SU-DHL-6 (cell line): ENCODE data around the gene FBXO4.

Experiments
- H2AFZ ChIP-seq: fragments of 200-600 bp; sonication (generic); 2 replicates; pipeline ENCODE4 v1.6.1; 2014; ENCODE audit warnings: low read depth, mild to moderate bottlenecking, moderate library complexity, mixed read lengths, antibody characterized with exemption, low read length; ENCODE audit not compliant: severe bottlenecking
- H3F3A ChIP-seq: fragments of 200-600 bp; shearing (Covaris generic); 2 replicates; pipeline ENCODE4 v1.6.0; 2016; ENCODE audit warnings: antibody characterized with exemption, mild to moderate bottlenecking; ENCODE audit not compliant: insufficient read depth
- H3K27ac ChIP-seq: fragments of 200-600 bp; sonication (generic); 2 replicates; pipeline ENCODE4 v1.5.1; 2016; ENCODE audit warnings: low read depth, mild to moderate bottlenecking, low read length, moderate library complexity, mixed read lengths
- H3K27me3 ChIP-seq: fragments of 200-600 bp; sonication (generic), shearing (Covaris generic); 2 replicates; pipeline ENCODE4 v1.6.0; 2014; ENCODE audit warnings: mild to moderate bottlenecking, low read length
- H3K36me3 ChIP-seq: fragments of 200-600 bp; sonication (generic); 2 replicates; pipeline ENCODE4 v1.6.1; 2014; ENCODE audit warnings: mild to moderate bottlenecking, low read length, mixed read lengths
- H3K4me2 ChIP-seq: fragments of 300-600, 200-600 bp; shearing (Covaris generic), sonication (generic); 2 replicates; pipeline ENCODE4 v1.6.0; 2014; ENCODE audit warnings: low read length, low read depth, mild to moderate bottlenecking; ENCODE audit not compliant: poor library complexity, severe bottlenecking
- H3K4me3 ChIP-seq: fragments of 200-600 bp; sonication (generic); 2 replicates; pipeline ENCODE4 v1.5.1; 2014; ENCODE audit warnings: antibody characterized with exemption, low read length, mild to moderate bottlenecking, mixed read lengths; ENCODE audit not compliant: insufficient read depth, poor library complexity, severe bottlenecking
- H3K79me2 ChIP-seq: fragments of 200-600 bp; sonication (generic); 2 replicates; pipeline ENCODE4 v1.6.1; 2014; ENCODE audit warnings: mild to moderate bottlenecking, low read length, moderate library complexity; ENCODE audit not compliant: insufficient read depth
- H3K9ac ChIP-seq: fragments of 200-600 bp; sonication (generic); 2 replicates; pipeline ENCODE4 v1.7.0; 2014; ENCODE audit warnings: mild to moderate bottlenecking, low read length
- H3K9me2 ChIP-seq: fragments of 200-600 bp; sonication (generic); replicated peaks from 2 replicates; pipeline ENCODE4 v1.6.1; 2014; ENCODE audit warnings: low read length; ENCODE audit not compliant: insufficient read depth
- H3K9me3 ChIP-seq: fragments of 200-600 bp; sonication (generic); 2 replicates; pipeline ENCODE4 v1.6.1; 2014; ENCODE audit warnings: low read length, mixed read lengths; ENCODE audit not compliant: insufficient read depth
- H4K20me1 ChIP-seq: fragments of 200-600 bp; sonication (generic); 2 replicates; pipeline ENCODE4 v1.6.1; 2014; ENCODE audit warnings: low read depth, mild to moderate bottlenecking, antibody characterized with exemption, low read length, moderate library complexity, mixed read lengths
- EZH2phosphoT487 ChIP-seq: fragments of 200-600 bp; sonication (generic), shearing (Covaris generic); conservative IDR thresholded peaks from 2 replicates; pipeline ENCODE4 v1.6.1; 2018; ENCODE audit warnings: mild to moderate bottlenecking, antibody characterized with exemption, low read length, moderate library complexity, mixed read lengths
- TF ChIP-seq, protein P1 (sequence below): fragments of 200-600 bp; sonication (generic); IDR thresholded peaks from one replicate; pipeline ENCODE4 v1.5.1; 2017; ENCODE audit warnings: antibody characterized with exemption, mild to moderate bottlenecking, low read length, moderate library complexity; ENCODE audit not compliant: insufficient read depth, poor library complexity, severe bottlenecking

The FBXO4 gene

GRCh38 chr5:41966401-41967105 lies 41.5 kb downstream of the FBXO4 start:
- no peak overlapping the region for H2AFZ ChIP-seq
- no peaks in the 10 kb centered on the region for H3K27me3 ChIP-seq
- H3K9me3 ChIP-seq = no peaks in the 10 kb centered on the region
- no peak for TF ChIP-seq EZH2phosphoT487
- TF ChIP-seq, protein P1, sequence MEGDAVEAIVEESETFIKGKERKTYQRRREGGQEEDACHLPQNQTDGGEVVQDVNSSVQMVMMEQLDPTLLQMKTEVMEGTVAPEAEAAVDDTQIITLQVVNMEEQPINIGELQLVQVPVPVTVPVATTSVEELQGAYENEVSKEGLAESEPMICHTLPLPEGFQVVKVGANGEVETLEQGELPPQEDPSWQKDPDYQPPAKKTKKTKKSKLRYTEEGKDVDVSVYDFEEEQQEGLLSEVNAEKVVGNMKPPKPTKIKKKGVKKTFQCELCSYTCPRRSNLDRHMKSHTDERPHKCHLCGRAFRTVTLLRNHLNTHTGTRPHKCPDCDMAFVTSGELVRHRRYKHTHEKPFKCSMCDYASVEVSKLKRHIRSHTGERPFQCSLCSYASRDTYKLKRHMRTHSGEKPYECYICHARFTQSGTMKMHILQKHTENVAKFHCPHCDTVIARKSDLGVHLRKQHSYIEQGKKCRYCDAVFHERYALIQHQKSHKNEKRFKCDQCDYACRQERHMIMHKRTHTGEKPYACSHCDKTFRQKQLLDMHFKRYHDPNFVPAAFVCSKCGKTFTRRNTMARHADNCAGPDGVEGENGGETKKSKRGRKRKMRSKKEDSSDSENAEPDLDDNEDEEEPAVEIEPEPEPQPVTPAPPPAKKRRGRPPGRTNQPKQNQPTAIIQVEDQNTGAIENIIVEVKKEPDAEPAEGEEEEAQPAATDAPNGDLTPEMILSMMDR = no peak
- no peaks in the 10 kb centered on the region for H3K79me2 ChIP-seq
- no peak overlapping the region for H3K9ac ChIP-seq
- no peaks in the 10 kb centered on the region for H3K9me2 ChIP-seq
- no peaks in the 10 kb centered on the region for H3F3A ChIP-seq
- H3K27ac ChIP-seq = no peak overlapping the region
- no peak overlapping the region for H3K4me2 ChIP-seq
- H4K20me1 ChIP-seq = no peaks in the 10 kb centered on the region
- no peaks in the 10 kb centered on the region for H3K36me3 ChIP-seq
- H3K4me3 ChIP-seq = no peak overlapping the region

DNA sequence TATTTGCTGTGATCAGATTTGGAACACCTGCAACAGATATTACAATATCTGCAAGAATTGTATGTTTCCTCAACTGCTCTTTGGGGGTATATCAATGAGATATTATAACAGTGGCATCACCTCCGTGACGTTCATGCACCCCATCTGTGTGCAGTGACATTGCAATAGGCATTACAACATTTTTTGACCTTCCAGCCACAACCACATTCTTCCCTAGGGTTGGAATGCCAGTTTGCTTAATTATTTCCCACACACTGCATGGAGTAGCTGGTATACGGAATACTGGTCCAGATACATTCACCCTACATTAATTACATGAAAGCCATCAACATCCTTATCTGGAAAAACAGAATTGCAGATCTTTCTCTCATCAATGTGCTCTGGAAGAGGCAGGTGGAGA lies 42.3 kb downstream of the FBXO4 start:
- Histone ChIP-seq H3K27ac (no peak overlapping the region), H4K20me1 (no peaks in the 10 kb centered on the region), H3K9ac (no peak overlapping the region), H3K27me3 (no peaks in the 10 kb centered on the region), H3K4me2 (no peak overlapping the region), H3K79me2 (no peaks in the 10 kb centered on the region), H3K4me3 (no peak overlapping the region), H3F3A (no peaks in the 10 kb centered on the region), H3K36me3 (no peaks in the 10 kb centered on the region), H3K9me2 (no peaks in the 10 kb centered on the region), H3K9me3 (no peaks in the 10 kb centered on the region), H2AFZ (no peak overlapping the region)
- TF ChIP-seq, protein P1 = no peak
- TF ChIP-seq EZH2phosphoT487 = no peak

DNA sequence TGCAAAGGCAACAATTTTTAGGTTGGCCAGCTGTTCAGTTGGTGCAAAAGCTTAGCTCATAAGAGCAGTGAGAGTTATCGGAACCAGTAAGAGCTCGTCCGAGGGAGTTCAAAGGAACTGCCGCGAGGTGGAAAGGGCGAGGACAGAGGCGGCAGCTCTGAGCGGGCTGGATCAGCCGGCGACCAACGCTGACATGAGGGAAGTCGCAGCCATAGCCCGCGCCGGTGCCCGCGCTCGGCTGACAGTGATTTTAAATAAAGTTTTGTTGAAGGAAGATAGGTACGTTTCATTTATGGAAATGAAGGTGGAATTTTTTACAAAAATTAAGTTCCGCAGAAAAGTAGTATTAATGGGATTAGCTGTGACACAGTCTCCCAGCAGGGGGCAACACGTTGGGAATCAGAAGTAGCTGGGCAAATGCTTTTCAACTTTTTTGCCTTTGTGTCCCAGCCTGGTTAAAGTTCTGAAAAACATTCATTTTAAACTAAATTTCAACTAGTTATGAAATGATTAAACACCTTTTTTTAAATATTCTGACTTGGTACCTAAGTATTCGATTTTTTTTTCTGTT lies 43.2 kb downstream of the FBXO4 start:
- Histone ChIP-seq H3K4me2 (no peak overlapping the region), H3K9ac (no peak overlapping the region), H3K27ac (no peak overlapping the region), H3K27me3 (no peaks in the 10 kb centered on the region), H2AFZ (no peak overlapping the region), H3K9me3 (no peaks in the 10 kb centered on the region), H3K36me3 (no peaks in the 10 kb centered on the region), H4K20me1 (no peaks in the 10 kb centered on the region), H3K9me2 (no peaks in the 10 kb centered on the region), H3K79me2 (no peaks in the 10 kb centered on the region), H3F3A (no peaks in the 10 kb centered on the region), H3K4me3 (no peak overlapping the region)
- TF ChIP-seq EZH2phosphoT487 = no peak
- TF ChIP-seq, protein P1 = no peak
